ENCODE data around the gene UPP1. TPM values are rescaled to one million over a fixed set of nuclear protein-coding genes. Genes with fewer than 3 reads are reported as not detected.

The UPP1 gene
- total RNA-seq, 1 donor from 2014 or later: 61.0 TPM

GRCh38 chr7:48091506-48092433, 2.7 kb downstream of the UPP1 start:
- TF ChIP-seq CTCF (IDR thresholded peaks at IDR 0.05): no peak
- no peak for ATAC-seq
- H3K4me1 ChIP-seq: peaks cover 81% of the 10 kb centered on the region
- H3K9me3 ChIP-seq: no peaks in the 10 kb centered on the region
- no peak for DNase-seq
- H3K36me3 ChIP-seq: peaks cover 52% of the 10 kb centered on the region
- no peak overlapping the region for H3K27ac ChIP-seq
- H3K27me3 ChIP-seq (ENCODE audit: low read depth): no peaks in the 10 kb centered on the region
- peak overlapping the region; percentile 14 for H3K4me3 ChIP-seq
- intact Hi-C loops (cut with DNase I): no loop called here

DNA sequence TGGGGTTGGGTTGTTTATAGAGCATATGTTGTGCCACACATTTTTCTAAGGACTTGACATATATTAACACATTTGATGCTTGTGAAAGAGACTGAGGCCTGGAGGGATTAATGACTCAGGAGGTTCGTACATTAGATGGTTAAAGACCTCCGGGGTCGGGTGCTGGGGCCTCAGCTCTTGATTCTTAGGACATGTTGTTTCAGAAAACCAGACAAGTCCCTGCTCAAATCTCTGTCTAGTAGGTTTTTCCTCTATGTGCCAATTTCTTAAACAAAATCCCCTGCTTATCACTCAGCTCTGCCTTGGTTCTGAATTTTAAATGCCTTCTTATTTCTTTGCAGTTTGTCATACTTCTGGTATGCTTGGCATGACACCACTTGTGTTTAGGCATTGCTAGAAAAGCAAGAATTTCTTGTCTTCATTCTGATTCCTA, 5.8 kb downstream of the UPP1 start:
- TF ChIP-seq CTCF (IDR thresholded peaks at IDR 0.05): no peak
- ATAC-seq: peak in 1 of 2 donors; percentile 31

DNA sequence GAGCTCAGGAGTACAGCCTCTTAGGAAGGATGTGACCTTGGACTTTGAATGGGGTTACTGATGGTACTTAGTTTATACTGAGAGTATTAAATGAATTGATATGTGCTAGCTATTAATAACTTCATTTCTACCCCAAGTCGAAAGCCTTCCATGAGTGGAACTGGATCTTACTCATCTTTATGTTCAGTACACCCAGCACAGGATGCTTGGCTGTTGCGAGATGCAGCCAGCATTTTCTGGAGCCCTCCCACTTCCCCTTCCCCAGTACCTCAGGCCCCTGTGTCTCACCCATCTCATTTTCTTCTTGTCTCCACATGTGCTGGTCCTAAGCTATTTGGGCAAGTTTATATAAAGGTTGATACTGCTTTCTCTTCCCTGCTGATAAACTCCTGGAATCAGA, 7.2 kb downstream of the UPP1 start:
- intact Hi-C loops (cut with DNase I): no loop called here
- Histone ChIP-seq H3K4me1 (peaks cover 64% of the 10 kb centered on the region), H3K9me3 (no peaks in the 10 kb centered on the region), H3K27me3 (ENCODE audit: low read depth) (no peaks in the 10 kb centered on the region), H3K36me3 (peaks cover 67% of the 10 kb centered on the region), H3K27ac (peak overlapping the region; percentile 29), H3K4me3 (peak overlapping the region; percentile 1)
- no peak for TF ChIP-seq CTCF (IDR thresholded peaks at IDR 0.05)
- DNase-seq (no peak), ATAC-seq (peak; percentile 53 to 66)

More for the DNA sequence above, 5.8 kb downstream of the UPP1 start:
- no peaks in the 10 kb centered on the region for H3K9me3 ChIP-seq
- peaks cover 69% of the 10 kb centered on the region for H3K36me3 ChIP-seq
- H3K4me1 ChIP-seq: peaks cover 78% of the 10 kb centered on the region
- no peak for DNase-seq
- H3K27ac ChIP-seq: peak overlapping the region; percentile 29
- no peak overlapping the region for H3K4me3 ChIP-seq
- no peaks in the 10 kb centered on the region for H3K27me3 ChIP-seq (ENCODE audit: low read depth)
- intact Hi-C loops (cut with DNase I): no loop called here

GRCh38 chr7:48097521-48098231, 8.6 kb downstream of the UPP1 start:
- Histone ChIP-seq H3K27ac (peak overlapping the region; percentile 29), H3K4me1 (peaks cover 53% of the 10 kb centered on the region), H3K36me3 (peaks cover 70% of the 10 kb centered on the region), H3K4me3 (no peak overlapping the region), H3K27me3 (ENCODE audit: low read depth) (no peaks in the 10 kb centered on the region), H3K9me3 (no peaks in the 10 kb centered on the region)
- TF ChIP-seq CTCF (IDR thresholded peaks at IDR 0.05): no peak
- peak; percentile 20 to 49 for ATAC-seq
- no peak for DNase-seq
- intact Hi-C loops (cut with DNase I): no loop called here

DNA sequence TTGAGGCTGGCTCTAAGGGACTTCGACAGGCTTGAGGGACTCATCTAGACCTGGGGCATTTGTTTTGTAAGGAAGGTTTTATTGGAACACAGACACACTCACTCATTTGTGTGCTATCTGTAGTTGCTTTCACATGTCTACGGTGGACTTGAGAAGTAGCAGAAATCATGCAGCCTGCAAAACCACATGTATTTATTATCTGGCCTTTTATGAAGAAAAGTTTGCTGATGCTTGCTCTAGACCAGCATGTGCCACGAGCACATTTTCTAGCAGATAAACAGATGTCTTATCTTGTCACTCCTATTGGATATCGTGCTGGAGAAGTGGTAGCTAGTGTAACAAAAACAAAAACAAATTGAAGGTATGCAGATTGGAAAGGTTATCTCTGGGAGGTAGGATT, 9.8 kb downstream of the UPP1 start:
- DNase-seq: no peak
- no peak overlapping the region for H3K27ac ChIP-seq
- no peaks in the 10 kb centered on the region for H3K27me3 ChIP-seq (ENCODE audit: low read depth)
- intact Hi-C loops (cut with DNase I): no loop called here
- no peak for ATAC-seq
- H3K4me3 ChIP-seq: no peak overlapping the region
- no peak for TF ChIP-seq CTCF (IDR thresholded peaks at IDR 0.05)
- no peaks in the 10 kb centered on the region for H3K9me3 ChIP-seq
- H3K36me3 ChIP-seq: peaks cover 70% of the 10 kb centered on the region
- H3K4me1 ChIP-seq: peaks cover 46% of the 10 kb centered on the region
